SK-N-SH (cell line): ENCODE results near the gene KNL1. TPM values are rescaled to one million over a fixed set of nuclear protein-coding genes. Genes with fewer than 3 reads are reported as not detected.

Source experiments
- CTCF ChIA-PET: fragments of 300-600, 350-600 bp; formaldehyde crosslinking; extraction: SDS; loops from one replicate; lab custom pipeline; 2021; lab: Yijun Ruan, JAX
- POLR2A ChIA-PET: fragments of 350-600 bp; sonication (Branson Sonifier 250); formaldehyde crosslinking; extraction: SDS; loops from one replicate; lab custom pipeline; 2020; ENCODE audit warnings: antibody characterized with exemption, inconsistent platforms; lab: Yijun Ruan, JAX
- DNase-seq: peaks from one replicate; pipeline ENCODE4 v3.0.0; 2012
- H2AFZ ChIP-seq: fragments of 200-600 bp; sonication (generic); 2 replicates; pipeline ENCODE4 v1.8.1; 2016; ENCODE audit warnings: antibody characterized with exemption, mild to moderate bottlenecking, low read depth
- H3F3A ChIP-seq: fragments of 200-600 bp; sonication (generic); replicated peaks from 2 replicates; pipeline ENCODE3; 2016; ENCODE audit warnings: antibody characterized with exemption, mild to moderate bottlenecking; ENCODE audit not compliant: insufficient read depth
- H3K27ac ChIP-seq, 2 experiments: fragments of 200-500 bp in 1 of 2; fragments of 200-600 bp in 1 of 2; sonication (Bioruptor generic) in 1 of 2; sonication (generic), shearing (Covaris generic) in 1 of 2; 2 replicates each; pipeline versions ENCODE4 v1.5.1 to v1.6.1; 2014 to 2016; ENCODE audit warnings: low read depth in 2 of 2, inconsistent platforms in 1 of 2, low read length in 1 of 2, mild to moderate bottlenecking in 1 of 2, mixed read lengths in 1 of 2
- H3K27me3 ChIP-seq: fragments of 200-600 bp; sonication (generic), shearing (Covaris generic); 2 replicates; pipeline ENCODE4 v1.6.1; 2016; ENCODE audit warnings: mixed run types; ENCODE audit not compliant: insufficient read depth
- H3K36me3 ChIP-seq, 2 experiments: fragments of 200-500 bp in 1 of 2; fragments of 200-600 bp in 1 of 2; sonication (Bioruptor generic) in 1 of 2; sonication (generic) in 1 of 2; replicated peaks in 1 of 2; 2 replicates each; pipeline versions ENCODE3 to v1.5.1; 2014 to 2016; ENCODE audit warnings: low read length in 1 of 2, mild to moderate bottlenecking in 1 of 2; ENCODE audit not compliant: insufficient read depth in 2 of 2, control insufficient read depth in 1 of 2
- H3K4me1 ChIP-seq, 2 experiments: fragments of 200-500 bp in 1 of 2; fragments of 200-600 bp in 1 of 2; sonication (Bioruptor generic) in 1 of 2; sonication (generic), shearing (Covaris generic) in 1 of 2; 2 replicates each; pipeline versions ENCODE4 v1.5.1 to v1.6.1; 2014 to 2016; ENCODE audit warnings: low read depth in 1 of 2, low read length in 1 of 2, mixed run types in 1 of 2; ENCODE audit not compliant: insufficient read depth in 2 of 2, control insufficient read depth in 1 of 2
- H3K4me2 ChIP-seq: fragments of 200-600 bp; sonication (generic), shearing (Covaris generic); 2 replicates; pipeline ENCODE4 v1.6.1; 2017; ENCODE audit warnings: mixed run types
- H3K4me3 ChIP-seq, 2 experiments: fragments of 200-500 bp in 1 of 2; fragments of 200-600 bp in 1 of 2; sonication (Bioruptor generic) in 1 of 2; sonication (generic), shearing (Covaris generic) in 1 of 2; 2 replicates each; pipeline versions ENCODE4 v1.5.1 to v1.8.1; 2014 to 2016; ENCODE audit warnings: low read depth in 2 of 2, inconsistent platforms in 1 of 2, low read length in 1 of 2, mild to moderate bottlenecking in 1 of 2, mixed read lengths in 1 of 2, moderate library complexity in 1 of 2
- H3K79me2 ChIP-seq: fragments of 200-600 bp; sonication (generic); 2 replicates; pipeline ENCODE4 v1.8.1; 2017; ENCODE audit warnings: mild to moderate bottlenecking; ENCODE audit not compliant: insufficient read depth
- H3K9ac ChIP-seq: fragments of 200-600 bp; sonication (generic); 2 replicates; pipeline ENCODE4 v1.6.1; 2017; ENCODE audit warnings: mixed run types
- H3K9me2 ChIP-seq: fragments of 200-600 bp; sonication (generic); 2 replicates; pipeline ENCODE4 v1.6.1; 2017; ENCODE audit warnings: mixed run types
- H3K9me3 ChIP-seq: fragments of 200-600 bp; sonication (generic); 2 replicates; pipeline ENCODE4 v1.6.1; 2017; ENCODE audit warnings: mixed run types, mild to moderate bottlenecking, moderate library complexity
- H4K20me1 ChIP-seq: fragments of 200-600 bp; sonication (generic); 2 replicates; pipeline ENCODE4 v1.6.1; 2017; ENCODE audit warnings: mild to moderate bottlenecking, mixed run types; ENCODE audit not compliant: insufficient read depth
- ELF1 ChIP-seq: IDR thresholded peaks from 2 replicates; pipeline ENCODE4 v1.4.0; 2012
- EP300 ChIP-seq, 2 experiments: IDR thresholded peaks; 2 replicates each; pipeline versions ENCODE4 v1.4.0 to v1.6.1; 2012; ENCODE audit warnings: borderline replicate concordance in 1 of 2, low read depth in 1 of 2, low read length in 1 of 2
- GABPA ChIP-seq: IDR thresholded peaks from 2 replicates; pipeline ENCODE4 v1.4.0; 2012; ENCODE audit warnings: low read depth, mild to moderate bottlenecking
- MEF2A ChIP-seq: IDR thresholded peaks from 2 replicates; pipeline ENCODE4 v1.4.0; 2012; ENCODE audit warnings: low read depth, borderline replicate concordance
- MXI1 ChIP-seq: IDR thresholded peaks from 2 replicates; pipeline ENCODE4 v1.6.1; 2012; ENCODE audit warnings: mild to moderate bottlenecking, low read depth, low read length, improper control_type of control experiment
- NRF1 ChIP-seq: IDR thresholded peaks from 2 replicates; pipeline ENCODE4 v1.6.1; 2012; ENCODE audit warnings: low read depth, mild to moderate bottlenecking, low read length
- POLR2AphosphoS5 ChIP-seq: IDR thresholded peaks from 2 replicates; pipeline ENCODE4 v1.6.1; 2012; ENCODE audit warnings: low read depth, low read length
- RAD21 ChIP-seq: IDR thresholded peaks from 2 replicates; pipeline ENCODE4 v1.6.1; 2012; ENCODE audit warnings: mild to moderate bottlenecking, low read length
- RFX5 ChIP-seq: IDR thresholded peaks from 2 replicates; pipeline ENCODE4 v1.6.1; 2012; ENCODE audit warnings: mild to moderate bottlenecking, improper control_type of control experiment, low read length
- TAF1 ChIP-seq: IDR thresholded peaks from 2 replicates; pipeline ENCODE4 v1.6.1; 2012; ENCODE audit warnings: low read depth, mild to moderate bottlenecking, low read length, moderate library complexity, borderline replicate concordance
- USF1 ChIP-seq: IDR thresholded peaks from 2 replicates; pipeline ENCODE4 v1.4.0; 2012; ENCODE audit warnings: low read depth, borderline replicate concordance
- YY1 ChIP-seq: IDR thresholded peaks from 2 replicates; pipeline ENCODE4 v1.4.0; 2012; ENCODE audit warnings: low read depth, mild to moderate bottlenecking
- WGBS: methylation state at CpG from one replicate; pipeline ENCODE4 v1.1.6; 2017; ENCODE audit warnings: low lambda C conversion rate; 5-methylcytosine and 5-hydroxymethylcytosine counted together
- polyA plus RNA-seq, 3 experiments: library from polyadenylated mRNA; depleted of rRNA; stranded (reverse); fragments of >200 nt; gene quantifications; 2 replicates each; pipeline ENCODE4 v1.2.3, GENCODE V29; 2012
- TF ChIP-seq, protein P1 (sequence below): fragments of 200-600 bp; sonication (generic); IDR thresholded peaks from 2 replicates; pipeline ENCODE4 v1.6.1; 2017; ENCODE audit warnings: antibody characterized with exemption, mild to moderate bottlenecking, moderate library complexity
- TF ChIP-seq, protein P2 (sequence below): IDR thresholded peaks from 2 replicates; pipeline ENCODE4 v1.4.0; 2012; ENCODE audit warnings: low read depth, borderline replicate concordance
- TF ChIP-seq, protein P3 (sequence below): fragments of 150-350 bp; IDR thresholded peaks from 2 replicates; pipeline ENCODE4 v1.6.1; 2016; ENCODE audit warnings: mild to moderate bottlenecking, low read depth, low read length

Gene KNL1
- polyA plus RNA-seq, 1 of the 3 experiments (the other 2 are of a cell fraction), result 1.6 TPM

DNA sequence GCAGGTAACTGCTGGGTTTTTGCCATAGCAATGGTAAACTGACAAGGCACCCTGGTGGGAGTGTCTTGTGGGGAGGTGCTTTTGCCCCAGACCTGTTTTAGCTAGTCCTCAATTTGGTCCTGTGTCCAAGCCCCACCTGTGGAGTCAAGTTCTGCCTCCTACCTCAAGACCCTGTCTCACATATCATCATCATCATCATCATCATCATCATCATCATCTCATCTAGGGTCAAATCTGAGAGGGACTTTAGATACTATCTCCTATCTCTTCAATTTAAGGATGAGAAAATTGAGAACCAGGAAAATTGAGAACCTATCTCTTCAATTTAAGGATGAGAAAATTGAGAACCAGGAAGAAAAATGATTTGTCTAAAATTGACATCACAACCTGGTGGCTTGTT lies 9.9 kb downstream of the KNL1 start:
- TF ChIP-seq, protein P1, sequence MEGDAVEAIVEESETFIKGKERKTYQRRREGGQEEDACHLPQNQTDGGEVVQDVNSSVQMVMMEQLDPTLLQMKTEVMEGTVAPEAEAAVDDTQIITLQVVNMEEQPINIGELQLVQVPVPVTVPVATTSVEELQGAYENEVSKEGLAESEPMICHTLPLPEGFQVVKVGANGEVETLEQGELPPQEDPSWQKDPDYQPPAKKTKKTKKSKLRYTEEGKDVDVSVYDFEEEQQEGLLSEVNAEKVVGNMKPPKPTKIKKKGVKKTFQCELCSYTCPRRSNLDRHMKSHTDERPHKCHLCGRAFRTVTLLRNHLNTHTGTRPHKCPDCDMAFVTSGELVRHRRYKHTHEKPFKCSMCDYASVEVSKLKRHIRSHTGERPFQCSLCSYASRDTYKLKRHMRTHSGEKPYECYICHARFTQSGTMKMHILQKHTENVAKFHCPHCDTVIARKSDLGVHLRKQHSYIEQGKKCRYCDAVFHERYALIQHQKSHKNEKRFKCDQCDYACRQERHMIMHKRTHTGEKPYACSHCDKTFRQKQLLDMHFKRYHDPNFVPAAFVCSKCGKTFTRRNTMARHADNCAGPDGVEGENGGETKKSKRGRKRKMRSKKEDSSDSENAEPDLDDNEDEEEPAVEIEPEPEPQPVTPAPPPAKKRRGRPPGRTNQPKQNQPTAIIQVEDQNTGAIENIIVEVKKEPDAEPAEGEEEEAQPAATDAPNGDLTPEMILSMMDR, result no peak
- no peak for TF ChIP-seq TAF1
- TF ChIP-seq ELF1, result no peak
- TF ChIP-seq RFX5, result no peak
- no peak for TF ChIP-seq MEF2A
- TF ChIP-seq, protein P2, sequence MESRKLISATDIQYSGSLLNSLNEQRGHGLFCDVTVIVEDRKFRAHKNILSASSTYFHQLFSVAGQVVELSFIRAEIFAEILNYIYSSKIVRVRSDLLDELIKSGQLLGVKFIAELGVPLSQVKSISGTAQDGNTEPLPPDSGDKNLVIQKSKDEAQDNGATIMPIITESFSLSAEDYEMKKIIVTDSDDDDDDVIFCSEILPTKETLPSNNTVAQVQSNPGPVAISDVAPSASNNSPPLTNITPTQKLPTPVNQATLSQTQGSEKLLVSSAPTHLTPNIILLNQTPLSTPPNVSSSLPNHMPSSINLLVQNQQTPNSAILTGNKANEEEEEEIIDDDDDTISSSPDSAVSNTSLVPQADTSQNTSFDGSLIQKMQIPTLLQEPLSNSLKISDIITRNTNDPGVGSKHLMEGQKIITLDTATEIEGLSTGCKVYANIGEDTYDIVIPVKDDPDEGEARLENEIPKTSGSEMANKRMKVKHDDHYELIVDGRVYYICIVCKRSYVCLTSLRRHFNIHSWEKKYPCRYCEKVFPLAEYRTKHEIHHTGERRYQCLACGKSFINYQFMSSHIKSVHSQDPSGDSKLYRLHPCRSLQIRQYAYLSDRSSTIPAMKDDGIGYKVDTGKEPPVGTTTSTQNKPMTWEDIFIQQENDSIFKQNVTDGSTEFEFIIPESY, result no peak
- TF ChIP-seq, protein P3, sequence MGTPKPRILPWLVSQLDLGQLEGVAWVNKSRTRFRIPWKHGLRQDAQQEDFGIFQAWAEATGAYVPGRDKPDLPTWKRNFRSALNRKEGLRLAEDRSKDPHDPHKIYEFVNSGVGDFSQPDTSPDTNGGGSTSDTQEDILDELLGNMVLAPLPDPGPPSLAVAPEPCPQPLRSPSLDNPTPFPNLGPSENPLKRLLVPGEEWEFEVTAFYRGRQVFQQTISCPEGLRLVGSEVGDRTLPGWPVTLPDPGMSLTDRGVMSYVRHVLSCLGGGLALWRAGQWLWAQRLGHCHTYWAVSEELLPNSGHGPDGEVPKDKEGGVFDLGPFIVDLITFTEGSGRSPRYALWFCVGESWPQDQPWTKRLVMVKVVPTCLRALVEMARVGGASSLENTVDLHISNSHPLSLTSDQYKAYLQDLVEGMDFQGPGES, result no peak
- no peak for TF ChIP-seq MXI1
- TF ChIP-seq EP300 (IDR thresholded peaks at IDR 0.05; ENCODE audit: borderline replicate concordance in 1 of 2, low read depth in 1 of 2, low read length in 1 of 2), result no peak
- no peak for TF ChIP-seq GABPA
- TF ChIP-seq NRF1, result no peak
- TF ChIP-seq YY1, result no peak
- no peak for TF ChIP-seq RAD21
- Histone ChIP-seq H3K79me2 (peaks cover 61% of the 10 kb centered on the region), H3K4me2 (no peak overlapping the region), H3K9ac (no peak overlapping the region), H3K27ac (no peak overlapping the region), H4K20me1 (no peaks in the 10 kb centered on the region), H2AFZ (0 out of 2 replicates have a peak overlapping the region, but pooled peaks have one; percentile 12), H3K36me3 (peaks cover 3 to 11% of the 10 kb centered on the region in 2 experiments), H3K27me3 (no peaks in the 10 kb centered on the region), H3K4me1 (no peaks in the 10 kb centered on the region), H3K4me3 (no peak overlapping the region), H3K9me3 (no peaks in the 10 kb centered on the region), H3K9me2 (no peaks in the 10 kb centered on the region), H3F3A (no peaks in the 10 kb centered on the region)
- CTCF ChIA-PET, result interaction anchor here (1.1 kb wide), 1 partner anchor 84 kb away, joined by 4 read pairs; no protein-coding TSS in a partner anchor
- DNase-seq, result no peak
- POLR2A ChIA-PET, result no interaction called here

GRCh38 chr15:40613080-40613479 lies 19.0 kb downstream of the KNL1 start:
- no peaks in the 10 kb centered on the region for H3K79me2 ChIP-seq
- ChIA-PET POLR2A (no interaction called here), CTCF (no interaction called here)
- H2AFZ ChIP-seq, result no peak overlapping the region; the same call in 1 of the 2 replicates
- 87% methylated on average over 5 of the region's 5 CpGs for WGBS
- no peaks in the 10 kb centered on the region for H3K4me1 ChIP-seq
- peaks cover 3% of the 10 kb centered on the region for H3F3A ChIP-seq
- no peak overlapping the region for H3K4me3 ChIP-seq
- no peak overlapping the region for H3K4me2 ChIP-seq
- H3K9ac ChIP-seq, result no peak overlapping the region
- no peaks in the 10 kb centered on the region for H3K27me3 ChIP-seq
- H3K9me3 ChIP-seq, result no peaks in the 10 kb centered on the region
- H3K36me3 ChIP-seq, result peaks cover 0 to 16% of the 10 kb centered on the region in 2 experiments
- H3K27ac ChIP-seq, result no peak overlapping the region
- H4K20me1 ChIP-seq, result no peaks in the 10 kb centered on the region
- TF ChIP-seq, protein P3, result no peak
- TF ChIP-seq EP300 (IDR thresholded peaks at IDR 0.05; ENCODE audit: borderline replicate concordance in 1 of 2, low read depth in 1 of 2, low read length in 1 of 2) (no peak), ELF1 (no peak), POLR2AphosphoS5 (no peak), RFX5 (no peak), USF1 (no peak)
- TF ChIP-seq, all 33 proteins: peak for 0
- H3K9me2 ChIP-seq, result no peaks in the 10 kb centered on the region
- no peak for DNase-seq
